ENCODE measurements around the gene BCL11A. TPM values are rescaled to one million over a fixed set of nuclear protein-coding genes. Genes with fewer than 3 reads are reported as not detected.

The BCL11A gene
- total and polyA plus RNA-seq, 2 experiments from 2014 or later = 57.5 to 77.6 TPM

DNA sequence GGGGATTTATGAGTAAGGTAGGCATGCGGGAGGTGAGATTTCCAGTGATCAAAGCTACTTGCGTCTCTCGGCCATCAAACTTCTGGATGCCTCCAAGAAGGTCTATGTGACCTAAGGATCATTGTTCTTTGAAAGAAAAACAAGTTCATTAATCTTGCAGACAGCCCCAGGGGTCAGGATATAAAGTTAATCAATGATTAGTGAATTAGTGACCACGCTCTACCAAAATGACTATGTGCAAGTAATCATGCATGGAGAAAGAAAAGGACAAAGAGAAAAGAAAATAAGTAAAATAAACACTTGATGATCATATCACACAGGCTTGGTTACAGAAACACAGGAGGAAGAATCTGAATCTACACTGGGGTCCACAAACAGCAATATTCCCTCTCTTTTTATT is 42.5 kb upstream of the BCL11A start (continued):
- no peak for TF ChIP-seq ETS1 (IDR thresholded peaks at IDR 0.05)
- TF ChIP-seq, protein P1, sequence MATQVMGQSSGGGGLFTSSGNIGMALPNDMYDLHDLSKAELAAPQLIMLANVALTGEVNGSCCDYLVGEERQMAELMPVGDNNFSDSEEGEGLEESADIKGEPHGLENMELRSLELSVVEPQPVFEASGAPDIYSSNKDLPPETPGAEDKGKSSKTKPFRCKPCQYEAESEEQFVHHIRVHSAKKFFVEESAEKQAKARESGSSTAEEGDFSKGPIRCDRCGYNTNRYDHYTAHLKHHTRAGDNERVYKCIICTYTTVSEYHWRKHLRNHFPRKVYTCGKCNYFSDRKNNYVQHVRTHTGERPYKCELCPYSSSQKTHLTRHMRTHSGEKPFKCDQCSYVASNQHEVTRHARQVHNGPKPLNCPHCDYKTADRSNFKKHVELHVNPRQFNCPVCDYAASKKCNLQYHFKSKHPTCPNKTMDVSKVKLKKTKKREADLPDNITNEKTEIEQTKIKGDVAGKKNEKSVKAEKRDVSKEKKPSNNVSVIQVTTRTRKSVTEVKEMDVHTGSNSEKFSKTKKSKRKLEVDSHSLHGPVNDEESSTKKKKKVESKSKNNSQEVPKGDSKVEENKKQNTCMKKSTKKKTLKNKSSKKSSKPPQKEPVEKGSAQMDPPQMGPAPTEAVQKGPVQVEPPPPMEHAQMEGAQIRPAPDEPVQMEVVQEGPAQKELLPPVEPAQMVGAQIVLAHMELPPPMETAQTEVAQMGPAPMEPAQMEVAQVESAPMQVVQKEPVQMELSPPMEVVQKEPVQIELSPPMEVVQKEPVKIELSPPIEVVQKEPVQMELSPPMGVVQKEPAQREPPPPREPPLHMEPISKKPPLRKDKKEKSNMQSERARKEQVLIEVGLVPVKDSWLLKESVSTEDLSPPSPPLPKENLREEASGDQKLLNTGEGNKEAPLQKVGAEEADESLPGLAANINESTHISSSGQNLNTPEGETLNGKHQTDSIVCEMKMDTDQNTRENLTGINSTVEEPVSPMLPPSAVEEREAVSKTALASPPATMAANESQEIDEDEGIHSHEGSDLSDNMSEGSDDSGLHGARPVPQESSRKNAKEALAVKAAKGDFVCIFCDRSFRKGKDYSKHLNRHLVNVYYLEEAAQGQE (IDR thresholded peaks at IDR 0.05; ENCODE audit: unreplicated experiment) = no peak
- no peak for TF ChIP-seq CREB1 (CRISPR knock-in tag; IDR thresholded peaks at IDR 0.05; ENCODE audit: low read depth)
- no peak for TF ChIP-seq NANOG (IDR thresholded peaks at IDR 0.05; ENCODE audit: borderline replicate concordance)

DNA sequence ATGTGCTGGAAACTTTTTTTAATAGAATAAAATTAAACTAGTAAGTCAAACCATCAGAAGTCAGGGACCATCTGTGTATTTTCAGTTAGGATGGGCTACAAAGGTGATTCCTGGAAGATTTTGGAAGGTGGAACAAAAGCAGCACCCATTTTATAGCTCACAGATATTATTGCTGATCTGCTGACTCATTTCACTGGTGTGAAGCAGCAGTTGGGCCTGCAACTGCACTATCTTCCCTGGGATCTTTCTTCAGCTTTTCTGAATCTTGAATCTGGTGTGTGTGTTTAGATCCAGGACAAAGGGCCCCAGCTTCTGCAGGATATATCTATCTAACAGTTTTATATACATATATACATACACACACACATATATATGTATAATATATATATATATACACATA is 35.6 kb upstream of the BCL11A start:
- Histone ChIP-seq H3K9me2 (ENCODE audit: insufficient read depth) (peaks cover 11% of the 10 kb centered on the region; the same call in 1 of the 2 replicates), H3K4me3 (no peak overlapping the region), H4K20me1 (replicated peaks; ENCODE audit: insufficient read depth) (no peaks in the 10 kb centered on the region; the same call in 1 of the 2 replicates), H3K27me3 (ENCODE audit: insufficient read depth) (no peaks in the 10 kb centered on the region), H3K4me2 (no peak overlapping the region), H3K27ac (ENCODE audit: low read depth) (no peak overlapping the region), H3K36me3 (ENCODE audit: insufficient read depth) (no peaks in the 10 kb centered on the region), H3K4me1 (ENCODE audit: insufficient read depth) (no peaks in the 10 kb centered on the region), H3F3A (replicated peaks; ENCODE audit: low read depth) (no peaks in the 10 kb centered on the region), H3K79me2 (replicated peaks; ENCODE audit: insufficient read depth) (no peaks in the 10 kb centered on the region), H2AFZ (no peak overlapping the region)
- Mint-ChIP-seq H3K27ac (no peak overlapping the region), H3K36me3 (ENCODE audit: low read depth) (peaks cover 3% of the 10 kb centered on the region; the same call in 2 of the 3 replicates), H3K27me3 (ENCODE audit: insufficient read depth, low read depth, poor library complexity) (no peaks in the 10 kb centered on the region), H3K4me1 (no peaks in the 10 kb centered on the region), H3K4me3 (no peak overlapping the region), H3K9me3 (peaks cover 20% of the 10 kb centered on the region; the same call in 2 of the 3 replicates)
- TF ChIP-seq EZH2 (IDR thresholded peaks at IDR 0.05; ENCODE audit: low read depth, unreplicated experiment) (no peak), STAT1 (IDR thresholded peaks at IDR 0.05; ENCODE audit: unreplicated experiment) (no peak), ETS1 (IDR thresholded peaks at IDR 0.05) (no peak), NANOG (IDR thresholded peaks at IDR 0.05; ENCODE audit: borderline replicate concordance) (no peak), ZNF331 (CRISPR knock-in tag; IDR thresholded peaks at IDR 0.05; ENCODE audit: low read depth) (no peak), ZNF114 (CRISPR knock-in tag; IDR thresholded peaks at IDR 0.05) (no peak), EZH2phosphoT487 (IDR thresholded peaks at IDR 0.05; ENCODE audit: unreplicated experiment) (no peak), POLR2AphosphoS5 (IDR thresholded peaks at IDR 0.05; ENCODE audit: low read depth) (no peak)
- TF ChIP-seq, protein P1 (IDR thresholded peaks at IDR 0.05; ENCODE audit: unreplicated experiment) = no peak
- TF ChIP-seq, protein P2, sequence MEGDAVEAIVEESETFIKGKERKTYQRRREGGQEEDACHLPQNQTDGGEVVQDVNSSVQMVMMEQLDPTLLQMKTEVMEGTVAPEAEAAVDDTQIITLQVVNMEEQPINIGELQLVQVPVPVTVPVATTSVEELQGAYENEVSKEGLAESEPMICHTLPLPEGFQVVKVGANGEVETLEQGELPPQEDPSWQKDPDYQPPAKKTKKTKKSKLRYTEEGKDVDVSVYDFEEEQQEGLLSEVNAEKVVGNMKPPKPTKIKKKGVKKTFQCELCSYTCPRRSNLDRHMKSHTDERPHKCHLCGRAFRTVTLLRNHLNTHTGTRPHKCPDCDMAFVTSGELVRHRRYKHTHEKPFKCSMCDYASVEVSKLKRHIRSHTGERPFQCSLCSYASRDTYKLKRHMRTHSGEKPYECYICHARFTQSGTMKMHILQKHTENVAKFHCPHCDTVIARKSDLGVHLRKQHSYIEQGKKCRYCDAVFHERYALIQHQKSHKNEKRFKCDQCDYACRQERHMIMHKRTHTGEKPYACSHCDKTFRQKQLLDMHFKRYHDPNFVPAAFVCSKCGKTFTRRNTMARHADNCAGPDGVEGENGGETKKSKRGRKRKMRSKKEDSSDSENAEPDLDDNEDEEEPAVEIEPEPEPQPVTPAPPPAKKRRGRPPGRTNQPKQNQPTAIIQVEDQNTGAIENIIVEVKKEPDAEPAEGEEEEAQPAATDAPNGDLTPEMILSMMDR (conservative IDR thresholded peaks at IDR 0.05; ENCODE audit: low read depth in 2 of 2) = no peak
- no peak for ATAC-seq
- DNase-seq (ENCODE audit: low spot score) = no peak

All from GM23338 (cell line).